ENCODE measurements around the gene NBAS.

DNA sequence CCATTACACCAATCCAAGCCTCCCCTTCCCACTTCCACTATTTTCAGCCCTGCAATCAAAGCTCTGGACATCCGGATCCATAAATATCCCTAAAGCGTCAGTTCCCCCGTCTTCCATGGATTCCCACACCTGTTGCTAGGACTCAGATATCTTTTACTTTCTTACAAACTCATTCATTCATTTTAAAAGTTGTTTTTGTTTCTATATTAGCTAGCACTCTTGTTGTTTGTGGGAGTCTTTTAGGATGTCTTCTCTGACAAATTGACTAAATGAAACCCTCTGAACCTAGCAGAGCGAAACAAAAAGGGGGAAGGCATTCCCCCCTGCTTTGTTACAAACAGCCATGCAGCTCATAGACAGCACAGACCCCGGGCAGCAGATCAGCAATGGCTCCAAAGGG, 9.0 kb upstream of the NBAS start:
- no peak for TF ChIP-seq ELK4 (CRISPR knock-in tag; IDR thresholded peaks at IDR 0.05; ENCODE audit: borderline replicate concordance)
- TF ChIP-seq ZKSCAN1 (IDR thresholded peaks at IDR 0.05; ENCODE audit: low read length), result no peak
- TF ChIP-seq ZNF788 (CRISPR knock-in tag; IDR thresholded peaks at IDR 0.05; ENCODE audit: borderline replicate concordance), result no peak
- TF ChIP-seq ZNF121 (CRISPR knock-in tag; IDR thresholded peaks at IDR 0.05), result no peak
- no peak for TF ChIP-seq ATF2 (CRISPR knock-in tag; IDR thresholded peaks at IDR 0.05)
- TF ChIP-seq, protein P1, sequence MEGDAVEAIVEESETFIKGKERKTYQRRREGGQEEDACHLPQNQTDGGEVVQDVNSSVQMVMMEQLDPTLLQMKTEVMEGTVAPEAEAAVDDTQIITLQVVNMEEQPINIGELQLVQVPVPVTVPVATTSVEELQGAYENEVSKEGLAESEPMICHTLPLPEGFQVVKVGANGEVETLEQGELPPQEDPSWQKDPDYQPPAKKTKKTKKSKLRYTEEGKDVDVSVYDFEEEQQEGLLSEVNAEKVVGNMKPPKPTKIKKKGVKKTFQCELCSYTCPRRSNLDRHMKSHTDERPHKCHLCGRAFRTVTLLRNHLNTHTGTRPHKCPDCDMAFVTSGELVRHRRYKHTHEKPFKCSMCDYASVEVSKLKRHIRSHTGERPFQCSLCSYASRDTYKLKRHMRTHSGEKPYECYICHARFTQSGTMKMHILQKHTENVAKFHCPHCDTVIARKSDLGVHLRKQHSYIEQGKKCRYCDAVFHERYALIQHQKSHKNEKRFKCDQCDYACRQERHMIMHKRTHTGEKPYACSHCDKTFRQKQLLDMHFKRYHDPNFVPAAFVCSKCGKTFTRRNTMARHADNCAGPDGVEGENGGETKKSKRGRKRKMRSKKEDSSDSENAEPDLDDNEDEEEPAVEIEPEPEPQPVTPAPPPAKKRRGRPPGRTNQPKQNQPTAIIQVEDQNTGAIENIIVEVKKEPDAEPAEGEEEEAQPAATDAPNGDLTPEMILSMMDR (CRISPR knock-in tag; IDR thresholded peaks at IDR 0.05), result no peak
- TF ChIP-seq ZNF841 (CRISPR knock-in tag; IDR thresholded peaks at IDR 0.05; ENCODE audit: borderline replicate concordance), result no peak

Measured in HepG2 (cell line).